Sigmoid colon (tissue), 7 donors: ENCODE results near the gene CD58. TPM values are rescaled to one million over a fixed set of nuclear protein-coding genes. Genes with fewer than 3 reads are reported as not detected.

Experiments
- DNase-seq: peaks from one replicate; pipeline ENCODE4 v3.0.0-alpha.2; 2019
- H3K27ac ChIP-seq, 4 donors: fragments of 200-600 bp; sonication (generic); one replicate each; pipeline ENCODE4 v1.5.1; 2016 to 2019; ENCODE audit warnings: mild to moderate bottlenecking in 1 of 4
- H3K27me3 ChIP-seq, 3 donors: fragments of 200-600 bp; sonication (generic); one replicate each; pipeline ENCODE4 v1.5.1; 2019; ENCODE audit warnings: mild to moderate bottlenecking in 1 of 3
- H3K36me3 ChIP-seq, 4 donors: fragments of 200-600 bp; sonication (generic); one replicate each; pipeline ENCODE4 v1.5.1; 2016 to 2019
- H3K4me1 ChIP-seq, 4 donors: fragments of 200-600 bp; sonication (generic); one replicate each; pipeline ENCODE4 v1.5.1; 2017 to 2019
- H3K4me3 ChIP-seq, 4 donors: fragments of 200-600 bp; sonication (generic); one replicate each; pipeline ENCODE4 v1.5.1; 2017 to 2019; ENCODE audit warnings: mild to moderate bottlenecking in 2 of 4, moderate library complexity in 1 of 4
- H3K9me3 ChIP-seq, 4 donors: fragments of 200-600 bp in 3 of 4; sonication (generic) in 3 of 4; one replicate each; pipeline versions ENCODE4 v1.5.1 to v1.6.1; 2013 to 2019
- EP300 ChIP-seq, 4 donors: sonication (generic); formaldehyde crosslinking; IDR thresholded peaks; one replicate each; pipeline ENCODE4 v1.6.1; 2017; ENCODE audit warnings: antibody characterized with exemption in 4 of 4
- POLR2A ChIP-seq, 2 donors: fragments of 450-650 bp; IDR thresholded peaks; one replicate each; pipeline ENCODE4 v1.6.1; 2016; ENCODE audit warnings: antibody characterized with exemption in 2 of 2, mild to moderate bottlenecking in 2 of 2, moderate library complexity in 2 of 2
- POLR2AphosphoS5 ChIP-seq, 4 donors: sonication (generic); formaldehyde crosslinking; IDR thresholded peaks; one replicate each; pipeline ENCODE4 v1.6.1; 2017; ENCODE audit warnings: antibody characterized with exemption in 4 of 4
- WGBS, 2 donors: extraction: QIAGEN DNeasy Blood & Tissue Kit; methylation state at CpG; one replicate each; pipeline ENCODE4 v1.1.7; 2013; 5-methylcytosine and 5-hydroxymethylcytosine counted together
- intact Hi-C: fragments of 100-400 bp; cut with DNase I; formaldehyde crosslinking; loops from one replicate; pipeline ENCODE4 v1.15.1; 2023
- polyA plus RNA-seq, 3 donors: library from polyadenylated mRNA; stranded (reverse); fragments of 200-250 nt; gene quantifications; one replicate each; pipeline ENCODE4 v1.2.3, GENCODE V29; 2013
- total RNA-seq, 4 donors: library from RNA; depleted of rRNA; stranded (reverse); fragments of >200 nt; gene quantifications; one replicate each; pipeline ENCODE4 v1.1.0, GENCODE V29; 2016
- TF ChIP-seq, protein P1 (sequence below), 4 experiments: fragments of 450-650 bp in 3 of 4; fragments of 200-600 bp in 1 of 4; IDR thresholded peaks; one replicate each; pipeline ENCODE4 v1.5.1; 2016 to 2019; ENCODE audit warnings: antibody characterized with exemption in 4 of 4, mild to moderate bottlenecking in 3 of 4, moderate library complexity in 2 of 4
- donor health status: healthy with polysubstance abuse.
- donor health status: Bipolar disorder and iron deficiency.
- donor health status: healthy.

Gene CD58
- total and polyA plus RNA-seq, 7 donors, result 8.4 to 36.6 (median 19.6) TPM

DNA sequence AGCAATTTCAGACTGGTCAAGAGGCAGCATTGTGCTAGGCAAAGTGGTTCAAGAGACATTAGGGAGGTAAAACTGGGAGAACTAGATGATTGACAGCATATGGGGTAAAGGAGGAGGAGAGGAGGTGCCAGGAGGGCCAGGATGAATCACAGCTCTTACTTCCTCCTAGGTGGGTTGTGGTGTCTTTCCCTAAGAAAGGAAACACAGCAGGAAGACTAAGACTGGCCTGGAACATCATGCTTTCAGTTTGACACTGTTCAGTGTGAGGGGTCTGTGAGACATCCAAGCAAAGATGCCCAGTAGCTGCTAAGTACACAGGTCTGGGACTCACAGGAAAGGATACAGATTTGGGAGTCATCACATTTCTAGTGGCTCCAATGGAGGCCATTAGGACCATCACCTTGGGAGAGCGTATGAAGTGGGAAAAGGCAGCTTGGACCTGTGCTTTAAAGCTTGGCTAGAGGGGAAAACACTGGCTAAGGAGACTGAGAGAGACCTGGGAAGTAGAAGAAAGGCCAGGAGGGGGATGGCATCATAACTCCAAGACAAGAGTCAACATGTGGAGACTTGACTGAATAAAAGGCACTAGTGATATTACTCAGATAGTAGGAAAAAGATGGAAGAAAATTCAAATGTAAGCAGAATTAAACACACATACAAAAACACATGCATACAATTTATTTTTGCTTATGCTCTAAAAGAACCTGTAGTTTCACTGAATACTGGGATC, 17.3 kb downstream of the CD58 start:
- no peak overlapping the region for H3K27ac ChIP-seq
- H3K4me3 ChIP-seq, result no peak overlapping the region
- H3K36me3 ChIP-seq, result no peaks in the 10 kb centered on the region
- H3K9me3 ChIP-seq, result no peaks in the 10 kb centered on the region
- 98 to 99% methylated on average over 1 of the region's 1 CpG for WGBS, 2 donors
- no peaks in the 10 kb centered on the region for H3K27me3 ChIP-seq
- peaks cover 0 to 16% (median 12%) of the 10 kb centered on the region in 4 donors for H3K4me1 ChIP-seq
- intact Hi-C loops, result no loop called here
- no peak for DNase-seq
- TF ChIP-seq POLR2AphosphoS5 (IDR thresholded peaks at IDR 0.05) (no peak), EP300 (IDR thresholded peaks at IDR 0.05) (no peak), POLR2A (IDR thresholded peaks at IDR 0.05) (no peak)
- TF ChIP-seq, protein P1, sequence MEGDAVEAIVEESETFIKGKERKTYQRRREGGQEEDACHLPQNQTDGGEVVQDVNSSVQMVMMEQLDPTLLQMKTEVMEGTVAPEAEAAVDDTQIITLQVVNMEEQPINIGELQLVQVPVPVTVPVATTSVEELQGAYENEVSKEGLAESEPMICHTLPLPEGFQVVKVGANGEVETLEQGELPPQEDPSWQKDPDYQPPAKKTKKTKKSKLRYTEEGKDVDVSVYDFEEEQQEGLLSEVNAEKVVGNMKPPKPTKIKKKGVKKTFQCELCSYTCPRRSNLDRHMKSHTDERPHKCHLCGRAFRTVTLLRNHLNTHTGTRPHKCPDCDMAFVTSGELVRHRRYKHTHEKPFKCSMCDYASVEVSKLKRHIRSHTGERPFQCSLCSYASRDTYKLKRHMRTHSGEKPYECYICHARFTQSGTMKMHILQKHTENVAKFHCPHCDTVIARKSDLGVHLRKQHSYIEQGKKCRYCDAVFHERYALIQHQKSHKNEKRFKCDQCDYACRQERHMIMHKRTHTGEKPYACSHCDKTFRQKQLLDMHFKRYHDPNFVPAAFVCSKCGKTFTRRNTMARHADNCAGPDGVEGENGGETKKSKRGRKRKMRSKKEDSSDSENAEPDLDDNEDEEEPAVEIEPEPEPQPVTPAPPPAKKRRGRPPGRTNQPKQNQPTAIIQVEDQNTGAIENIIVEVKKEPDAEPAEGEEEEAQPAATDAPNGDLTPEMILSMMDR (IDR thresholded peaks at IDR 0.05), result no peak

DNA sequence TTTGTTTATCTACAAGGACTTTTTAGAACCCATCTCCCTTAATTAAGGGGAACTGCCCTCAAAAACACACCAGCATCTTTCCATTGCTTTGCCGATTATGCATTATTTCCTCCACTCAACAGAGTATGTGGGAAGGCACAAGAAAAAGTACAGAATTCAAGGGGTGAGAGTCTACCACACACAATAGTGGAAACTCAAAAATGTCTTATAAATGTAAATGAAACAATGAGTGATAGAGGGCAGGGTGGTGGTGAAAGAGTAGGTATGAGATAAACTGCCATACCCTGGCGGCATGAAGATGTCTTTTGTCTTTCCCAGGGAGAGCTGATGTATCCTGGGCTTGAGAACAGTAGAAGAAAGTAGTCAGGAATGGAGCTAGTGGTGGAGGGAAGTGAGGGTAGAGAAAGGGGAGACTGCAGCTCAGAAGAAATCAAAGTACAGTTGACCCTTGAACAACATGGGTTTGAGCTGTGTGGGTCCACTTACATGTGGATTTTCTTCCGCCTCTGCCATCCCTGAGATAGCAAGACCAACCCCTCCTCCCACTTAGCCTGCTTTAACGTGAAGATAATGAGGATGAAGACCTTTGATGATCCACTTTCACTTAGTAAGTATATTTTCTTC, 24.4 kb downstream of the CD58 start:
- TF ChIP-seq POLR2AphosphoS5 (IDR thresholded peaks at IDR 0.05) (no peak), POLR2A (IDR thresholded peaks at IDR 0.05) (no peak), EP300 (IDR thresholded peaks at IDR 0.05) (no peak)
- TF ChIP-seq, protein P1 (IDR thresholded peaks at IDR 0.05), result no peak
- intact Hi-C loops, result no loop called here
- Histone ChIP-seq H3K27ac (no peak overlapping the region), H3K36me3 (peaks cover 0 to 22% (median 19%) of the 10 kb centered on the region in 4 donors), H3K27me3 (no peaks in the 10 kb centered on the region), H3K4me1 (no peaks in the 10 kb centered on the region), H3K9me3 (no peaks in the 10 kb centered on the region), H3K4me3 (no peak overlapping the region)
- DNase-seq, result no peak
- WGBS, 2 donors, result 86 to 91% methylated on average over 4 of the region's 4 CpGs

DNA sequence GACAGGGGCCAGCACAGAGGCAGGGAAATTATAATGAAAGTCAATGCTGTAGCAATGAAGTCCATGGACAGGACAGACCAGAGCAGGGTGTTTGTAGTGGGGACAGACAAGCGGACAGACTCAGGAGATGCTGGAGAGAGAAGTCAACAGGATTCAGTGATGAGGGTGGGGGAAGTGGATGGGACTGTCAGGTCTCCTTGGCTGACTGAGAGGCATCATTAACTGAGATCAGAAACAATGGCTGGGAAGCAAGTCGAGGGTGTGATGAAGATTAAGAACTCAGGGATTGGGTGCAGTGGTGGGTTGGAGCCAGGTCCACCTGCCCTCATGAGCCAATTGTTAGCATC, 25.5 kb downstream of the CD58 start:
- Histone ChIP-seq H3K4me3 (no peak overlapping the region), H3K27ac (no peak overlapping the region), H3K27me3 (no peaks in the 10 kb centered on the region), H3K9me3 (no peaks in the 10 kb centered on the region), H3K4me1 (no peaks in the 10 kb centered on the region), H3K36me3 (peaks cover 0 to 22% (median 19%) of the 10 kb centered on the region in 4 donors)
- DNase-seq, result no peak
- TF ChIP-seq POLR2AphosphoS5 (IDR thresholded peaks at IDR 0.05) (no peak), EP300 (IDR thresholded peaks at IDR 0.05) (no peak), POLR2A (IDR thresholded peaks at IDR 0.05) (no peak)
- TF ChIP-seq, protein P1 (IDR thresholded peaks at IDR 0.05), result no peak
- intact Hi-C loops, result no loop called here
- WGBS, 2 donors, result 83 to 93% methylated on average over 2 of the region's 2 CpGs

DNA sequence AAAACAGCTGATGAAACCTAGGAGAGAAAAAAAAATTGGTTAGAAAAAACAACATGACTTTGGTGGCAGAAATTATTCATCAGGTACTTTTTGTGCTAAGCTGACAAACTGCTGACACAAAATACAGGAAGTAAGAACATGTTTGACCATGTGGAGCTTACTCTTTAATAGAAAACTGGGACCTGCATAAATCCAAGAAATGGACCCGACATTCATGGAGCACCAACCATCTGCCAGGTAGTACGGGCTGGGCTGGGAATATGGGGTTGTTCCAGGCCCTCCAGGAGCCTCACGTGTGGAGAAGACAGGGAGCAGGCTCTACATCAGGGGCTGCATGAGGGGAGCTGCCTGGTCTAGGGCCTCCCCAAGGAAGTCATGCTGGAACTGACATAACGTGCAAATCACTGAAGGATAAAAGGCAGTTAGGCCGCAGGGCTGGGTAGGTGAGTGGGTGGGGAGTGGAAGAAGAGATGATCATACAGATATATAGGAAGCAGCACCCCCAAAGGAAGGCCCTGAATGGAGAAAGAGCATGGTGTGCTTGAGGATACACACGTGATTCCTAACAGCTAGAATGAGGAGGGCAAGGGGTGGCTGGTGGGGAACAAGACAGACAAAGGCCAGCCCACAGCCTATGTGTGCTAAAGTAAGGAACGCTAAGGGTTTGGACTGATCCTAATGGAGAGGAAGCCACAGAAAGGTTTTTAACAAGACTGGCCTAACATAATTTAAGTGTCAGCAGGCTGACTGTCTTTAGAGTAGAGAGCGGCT, 26.1 kb downstream of the CD58 start:
- no peaks in the 10 kb centered on the region for H3K9me3 ChIP-seq
- peaks cover 0 to 22% (median 21%) of the 10 kb centered on the region in 4 donors for H3K36me3 ChIP-seq
- no peak for DNase-seq
- no peak overlapping the region for H3K27ac ChIP-seq
- no peaks in the 10 kb centered on the region for H3K27me3 ChIP-seq
- H3K4me1 ChIP-seq, result no peaks in the 10 kb centered on the region
- no peak for TF ChIP-seq POLR2AphosphoS5 (IDR thresholded peaks at IDR 0.05)
- no peak for TF ChIP-seq EP300 (IDR thresholded peaks at IDR 0.05)
- TF ChIP-seq POLR2A (IDR thresholded peaks at IDR 0.05), result no peak
- TF ChIP-seq, protein P1 (IDR thresholded peaks at IDR 0.05), result no peak
- intact Hi-C loops, result no loop called here
- 79 to 91% methylated on average over 8 of the region's 8 CpGs for WGBS, 2 donors
- no peak overlapping the region for H3K4me3 ChIP-seq
